DMS 273 (cell line): ENCODE measurements around the gene DENND4C.
"Not testable (repeated sequence)": the region's sequence is repeated elsewhere in the genome, so short reads cannot be mapped to it uniquely, and the experiment has no call there.

Experiments used
- DNase-seq: peaks from one replicate; lab custom pipeline; 2025; ENCODE audit not compliant: unreplicated experiment; lab: John Stamatoyannopoulos, UW

The DENND4C gene

DNA sequence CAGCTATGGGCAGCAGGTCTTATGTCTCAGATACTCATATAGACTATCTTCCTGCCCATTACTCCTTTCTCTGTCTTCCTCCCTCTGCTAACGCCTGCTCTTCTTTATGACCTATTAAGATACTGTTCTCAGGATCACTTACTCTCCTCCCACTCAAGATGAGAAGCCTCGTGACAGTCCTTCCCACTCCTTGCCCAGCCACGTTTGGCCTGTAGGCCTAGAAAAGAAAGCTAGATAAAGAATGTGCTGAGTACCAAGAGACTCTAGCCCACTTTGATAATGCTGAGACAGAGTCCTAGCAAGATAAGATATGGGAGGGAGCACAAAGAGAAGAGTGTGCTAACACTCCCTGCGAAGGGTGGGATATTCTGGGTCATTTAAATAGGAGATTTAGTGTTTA, 6.8 kb upstream of the DENND4C start:
- no peak for DNase-seq

DNA sequence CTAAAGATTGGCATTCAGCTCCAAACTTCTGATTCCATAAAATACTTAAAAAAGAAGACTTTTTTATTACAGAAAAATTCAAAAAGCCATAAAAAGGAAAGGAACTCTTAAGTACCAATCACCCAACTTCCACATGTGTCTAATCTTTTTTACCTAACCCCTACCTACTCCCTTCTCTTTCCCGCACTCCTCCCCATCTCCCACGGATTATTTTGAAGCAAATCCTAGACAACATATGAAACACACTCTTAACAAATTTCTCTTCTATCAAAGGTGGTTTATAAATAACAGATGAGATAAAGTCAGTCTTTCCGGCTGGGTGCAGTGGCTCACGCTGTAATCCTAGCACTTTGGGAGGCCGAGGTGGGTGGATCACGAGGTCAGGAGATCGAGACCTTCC, 5.9 kb upstream of the DENND4C start:
- no peak for DNase-seq

DNA sequence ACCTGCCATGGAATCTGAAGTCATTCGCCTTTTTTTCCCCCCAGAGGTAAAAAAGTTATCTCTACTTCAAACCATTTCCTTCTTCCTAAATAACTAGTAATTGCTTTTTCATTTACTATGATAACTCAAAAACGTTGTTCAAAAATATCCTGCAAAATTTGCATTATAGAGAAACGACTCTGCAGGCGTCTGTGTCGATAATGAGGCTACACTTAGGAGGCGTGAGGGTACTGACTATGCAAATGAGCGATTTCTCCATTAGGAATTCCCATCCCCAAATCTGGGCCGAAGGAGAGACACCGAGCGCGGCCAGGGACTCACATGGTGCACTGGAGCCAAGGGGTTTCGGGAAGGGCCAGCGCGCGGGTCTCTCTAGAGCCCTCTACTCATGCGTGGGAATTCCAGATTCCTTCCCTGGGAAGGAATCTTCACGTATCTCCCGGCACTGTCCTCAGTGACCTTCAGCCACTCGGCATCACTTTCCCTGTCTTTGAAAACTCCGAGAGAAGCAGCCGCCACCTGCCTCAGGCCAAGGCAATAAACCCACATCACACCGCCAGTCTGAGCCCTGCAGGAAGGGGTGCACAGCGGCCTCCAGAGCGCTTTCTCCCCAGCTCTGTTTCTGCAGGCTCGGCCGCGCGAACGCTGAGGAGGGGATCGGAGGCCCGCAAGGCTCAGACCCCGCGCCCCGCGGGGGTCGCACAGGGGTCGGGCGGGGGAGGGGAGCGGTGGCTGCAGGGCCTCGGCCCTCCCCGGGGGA, 718 bp upstream of the DENND4C start:
- DNase-seq: peak; percentile 92

DNA sequence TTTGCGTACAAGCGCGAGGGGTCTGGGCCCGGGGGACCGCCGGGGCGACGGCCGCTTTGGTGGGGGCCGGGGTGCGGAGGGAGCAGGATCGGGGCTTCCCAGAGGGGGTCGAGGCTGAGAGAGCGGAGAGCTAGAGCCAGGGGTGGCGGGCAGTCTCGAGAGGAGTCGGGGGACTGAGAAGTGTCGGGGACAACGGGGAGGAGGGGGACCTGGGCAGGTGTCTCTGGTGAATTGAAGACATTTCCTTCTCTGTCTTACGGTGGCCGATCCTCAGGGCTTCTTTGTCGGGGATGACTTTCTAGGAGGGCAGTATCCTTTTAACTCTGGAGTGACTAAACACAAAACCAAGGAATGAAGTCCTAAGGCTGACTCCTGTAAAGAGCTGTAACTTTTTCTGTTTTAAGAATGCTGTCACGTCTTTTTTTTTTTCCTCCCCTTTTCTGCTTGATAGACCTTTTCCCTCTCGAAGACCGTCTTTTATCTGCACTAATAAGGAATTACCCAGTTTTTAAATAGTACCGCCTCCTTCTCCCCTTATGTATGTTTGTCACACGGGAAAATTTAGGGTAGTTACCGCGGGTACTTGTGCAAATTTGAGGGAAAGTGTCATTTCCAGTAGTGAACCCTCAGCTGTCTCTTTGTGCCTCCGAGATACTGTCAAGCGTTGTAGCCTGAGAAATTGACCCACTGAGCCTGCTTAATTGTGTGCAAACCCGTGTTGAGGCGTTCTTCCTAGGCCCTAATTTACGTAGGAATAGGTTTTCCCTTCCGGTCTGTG, 822 bp downstream of the DENND4C start:
- peak; percentile 54 for DNase-seq

DNA sequence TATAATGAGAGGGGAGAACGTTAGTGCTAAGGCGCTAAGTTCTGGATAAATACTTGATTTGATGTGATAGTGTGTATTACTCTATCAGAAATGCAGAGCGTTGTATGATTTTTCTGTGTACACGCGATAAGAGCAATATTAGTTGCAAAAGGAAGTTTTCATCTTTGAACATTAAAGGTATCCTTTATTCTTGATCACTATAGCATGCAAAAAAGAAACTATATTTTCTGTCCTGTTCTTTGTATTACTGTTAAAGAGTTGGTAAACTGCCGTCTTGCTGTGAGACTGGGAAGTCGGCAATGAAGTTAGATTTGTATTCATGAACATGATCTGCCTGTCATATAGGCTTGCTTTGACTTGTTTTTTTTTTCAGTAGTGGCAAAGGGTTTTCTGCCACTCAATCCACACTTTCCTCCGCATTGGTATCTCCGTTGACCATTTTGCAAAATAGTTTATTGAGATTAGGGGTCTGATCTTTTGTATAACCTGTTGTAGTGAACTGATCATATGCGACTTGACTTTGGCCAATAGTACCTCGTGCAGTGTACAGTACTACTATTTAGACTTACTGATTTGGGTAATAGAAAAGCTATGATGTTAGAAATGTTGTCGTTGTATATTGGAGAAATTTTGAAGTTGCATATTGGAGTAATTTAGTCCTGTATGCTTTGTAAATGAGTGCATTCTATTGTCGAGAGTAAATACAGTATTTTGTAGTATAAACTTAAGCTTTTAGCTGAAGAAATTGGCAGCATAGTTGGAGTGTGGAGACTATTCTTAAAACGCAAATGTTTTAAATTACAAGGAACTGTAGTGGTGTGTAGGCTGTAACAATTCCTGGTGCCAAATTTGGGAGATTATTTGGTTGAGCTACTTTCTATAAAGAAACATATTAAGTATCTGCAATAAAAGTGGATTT, 1.7 kb downstream of the DENND4C start:
- DNase-seq: peak; percentile 55

DNA sequence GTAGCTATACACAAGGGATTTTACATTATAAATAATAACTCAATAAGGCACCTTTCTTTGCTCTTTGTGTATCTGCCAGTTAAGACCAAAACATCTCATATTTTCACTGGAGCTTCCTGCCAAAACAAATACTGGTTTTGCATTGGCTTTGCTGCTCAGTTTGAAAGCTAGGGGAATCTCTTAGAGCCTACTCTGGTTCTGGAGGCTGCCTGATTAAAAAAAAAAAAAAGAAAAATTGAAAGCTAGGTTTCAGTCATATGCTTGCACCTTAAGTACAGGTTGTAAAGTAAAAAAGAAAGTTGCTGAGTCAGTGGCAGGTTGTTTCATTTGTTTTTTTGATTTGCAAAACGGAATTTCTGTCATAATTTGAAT, 2.3 kb downstream of the DENND4C start:
- DNase-seq: peak; percentile 35

DNA sequence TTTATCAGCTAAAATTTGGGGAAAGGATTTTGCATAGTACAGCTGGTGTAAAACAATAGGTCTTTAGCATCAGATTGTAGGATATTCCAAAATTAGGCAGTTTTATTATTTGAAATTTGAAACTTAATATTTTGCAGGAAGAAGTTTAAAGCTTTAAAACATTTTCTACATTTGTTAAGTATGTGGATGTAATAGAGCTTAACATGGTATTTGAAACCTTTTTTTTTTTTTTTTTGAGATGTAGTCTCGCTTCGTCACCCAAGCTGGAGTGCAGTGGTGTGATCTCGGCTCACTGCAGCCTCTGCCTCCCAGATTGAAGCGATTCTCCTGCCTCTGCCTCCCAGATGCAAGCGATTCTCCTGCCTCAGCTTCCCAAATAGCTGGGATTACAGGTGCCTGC, 2.9 kb downstream of the DENND4C start:
- no peak for DNase-seq

DNA sequence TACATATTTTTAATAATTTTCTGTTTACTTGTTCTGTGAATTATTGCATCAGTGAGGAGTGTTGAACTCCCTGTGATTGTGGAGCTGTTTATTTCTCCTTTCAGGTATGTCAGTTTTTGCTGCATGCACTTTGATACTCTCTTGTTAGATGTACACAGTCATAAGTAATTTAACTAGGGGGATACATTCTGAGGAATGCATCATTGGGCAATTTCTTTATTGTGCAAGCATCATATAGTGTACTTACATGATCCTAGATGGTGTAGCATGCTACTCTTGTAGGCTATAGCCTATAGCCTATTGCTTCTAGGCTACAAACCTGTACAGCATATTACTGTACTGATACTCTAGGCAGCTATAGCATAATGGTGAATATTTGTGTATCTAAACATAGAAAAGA, 9.5 kb downstream of the DENND4C start:
- no peak for DNase-seq

DNA sequence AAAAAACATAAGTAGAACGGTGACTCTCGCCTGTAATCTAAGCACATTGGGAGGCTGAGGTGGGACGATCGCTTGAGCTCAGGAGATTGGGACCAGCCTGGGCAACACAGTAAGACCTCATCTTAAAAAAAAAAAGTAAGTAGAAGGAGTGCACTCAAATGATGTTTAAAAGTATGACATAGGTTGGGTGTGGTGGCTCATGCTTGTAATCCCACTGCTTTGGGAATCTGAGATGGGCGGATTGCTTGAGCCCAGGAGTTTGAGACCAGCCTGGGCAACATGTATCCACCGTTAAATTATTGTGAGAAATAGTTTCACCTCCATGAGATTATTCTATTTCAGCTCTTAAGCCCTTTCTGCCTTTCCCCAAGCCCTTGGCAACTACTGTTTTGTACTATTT, 11.2 kb downstream of the DENND4C start:
- DNase-seq: no peak

DNA sequence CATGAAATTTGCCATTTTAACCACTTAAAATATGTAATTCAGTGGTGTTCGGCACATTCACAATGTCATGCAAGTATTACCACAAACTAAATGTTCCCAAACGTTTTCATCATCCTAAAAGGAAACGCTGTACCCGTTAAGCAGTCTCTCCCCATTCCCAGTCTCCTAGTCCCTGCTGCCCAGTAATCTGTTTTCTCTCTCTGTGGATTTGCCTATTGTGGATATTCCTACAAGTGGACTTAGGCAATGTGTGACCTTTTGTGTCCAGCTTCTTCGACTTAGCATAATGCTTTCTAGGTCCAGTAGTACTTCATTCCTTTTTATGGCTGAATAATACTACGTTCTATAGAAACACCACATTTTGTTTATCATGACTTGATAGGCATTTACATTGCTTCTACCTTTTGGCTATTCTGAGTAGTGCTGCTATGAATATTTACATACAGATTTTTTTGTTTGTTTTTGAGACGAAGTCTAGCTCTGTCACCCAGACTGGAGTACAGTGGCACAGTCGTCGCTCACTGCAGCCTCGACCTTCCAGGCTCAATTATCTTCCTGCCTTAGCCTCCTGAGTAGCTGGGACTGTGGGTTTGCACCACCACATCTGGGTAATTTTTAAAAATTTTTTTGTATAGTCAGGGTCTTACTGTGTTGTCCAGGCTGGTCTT, 13.0 kb downstream of the DENND4C start:
- no peak for DNase-seq

DNA sequence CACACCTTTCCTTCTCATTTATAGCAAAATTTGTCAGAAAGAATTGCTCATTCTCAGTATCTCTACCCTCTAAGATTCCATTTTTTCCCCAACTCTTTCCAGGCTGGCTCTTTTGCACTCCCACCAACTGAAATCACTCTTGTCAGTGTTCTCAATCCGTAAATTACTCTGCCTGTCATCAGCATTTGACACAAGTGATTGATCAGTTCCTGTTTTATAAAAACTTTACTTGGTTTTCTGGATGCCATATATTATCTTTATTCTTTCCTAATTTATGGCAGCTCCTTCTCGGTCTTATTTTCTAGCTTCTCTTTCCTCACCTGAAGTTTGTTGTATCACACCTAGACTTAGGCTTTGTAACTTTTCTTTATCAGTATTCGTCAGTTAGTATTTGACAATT, 16.4 kb downstream of the DENND4C start:
- no peak for DNase-seq

DNA sequence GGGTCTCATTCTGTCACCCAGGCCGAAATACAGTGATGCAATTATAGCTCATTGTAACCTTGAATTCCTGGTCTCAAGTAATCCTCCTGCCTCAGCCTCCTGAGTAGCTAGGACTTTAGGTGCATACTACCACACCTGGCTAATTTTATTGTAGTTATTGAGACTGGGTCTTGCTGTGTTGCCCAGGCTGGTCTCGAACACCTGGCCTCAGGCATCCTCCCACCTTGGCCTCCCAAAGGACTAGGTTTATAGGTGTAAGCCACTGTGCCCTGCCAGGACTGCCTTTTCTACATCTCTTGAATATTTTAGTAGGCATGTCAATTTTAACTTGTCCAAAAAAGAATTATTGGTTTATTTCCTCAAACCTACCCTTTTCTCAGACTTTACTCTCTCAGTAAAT, 16.9 kb downstream of the DENND4C start:
- DNase-seq: no peak

DNA sequence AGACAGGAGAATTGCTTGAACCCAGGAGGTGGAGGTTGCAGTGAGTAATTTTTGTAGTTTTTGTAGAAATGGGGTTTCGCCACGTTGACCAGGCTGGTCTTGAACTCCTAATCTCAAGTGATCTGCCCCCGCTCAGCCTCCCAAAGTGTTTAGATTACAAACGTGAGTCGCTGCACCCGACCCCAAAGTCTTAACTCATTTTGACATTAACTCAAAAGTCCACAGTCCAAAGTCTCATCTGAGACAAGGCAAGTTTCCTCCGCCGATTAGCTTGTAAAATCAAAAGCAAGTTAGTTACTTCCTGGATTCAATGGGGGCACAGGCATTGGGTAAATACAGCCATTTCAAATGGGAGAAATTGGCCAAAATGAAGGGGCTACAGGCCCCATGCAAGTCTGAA, 19.9 kb downstream of the DENND4C start:
- DNase-seq: not testable (repeated sequence)

DNA sequence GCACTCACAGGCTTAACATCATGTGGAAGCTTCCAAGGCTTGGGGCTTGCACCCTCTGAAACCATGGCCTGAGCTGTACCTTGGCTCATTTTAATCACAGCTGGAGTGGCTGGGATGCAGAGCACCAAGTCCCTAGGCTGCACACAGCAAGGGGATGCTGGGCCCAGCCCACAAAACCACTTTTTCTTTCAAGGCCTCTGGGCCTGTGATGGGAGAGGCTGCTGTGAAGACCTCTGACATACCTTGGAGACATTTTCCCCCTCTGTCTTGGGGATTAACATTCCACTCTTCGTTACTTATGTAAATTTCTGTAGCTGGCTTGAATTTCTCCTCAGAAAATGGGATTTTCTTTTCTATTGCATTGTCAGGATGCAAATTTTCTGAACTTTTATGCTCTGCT, 20.7 kb downstream of the DENND4C start:
- not testable (repeated sequence) for DNase-seq

DNA sequence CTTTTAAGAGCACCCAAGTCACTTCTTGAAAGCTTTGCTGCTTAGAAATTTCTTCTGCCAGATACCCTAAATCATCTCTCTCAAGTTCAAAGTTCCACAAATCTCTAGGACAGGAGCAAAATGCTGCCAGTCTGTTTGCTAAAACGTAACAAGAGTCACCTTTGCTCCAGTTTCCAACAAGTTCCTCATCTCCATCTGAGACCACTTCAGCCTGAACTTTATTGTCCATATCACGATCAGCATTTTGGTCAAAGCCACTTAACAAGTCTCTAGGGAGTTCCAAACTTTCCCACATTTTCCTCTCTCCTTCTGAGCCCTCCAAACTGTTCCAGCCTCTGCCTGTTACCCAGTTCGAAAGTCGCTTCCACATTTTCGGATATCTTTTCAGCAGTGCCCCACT, 21.1 kb downstream of the DENND4C start:
- DNase-seq: not testable (repeated sequence)

DNA sequence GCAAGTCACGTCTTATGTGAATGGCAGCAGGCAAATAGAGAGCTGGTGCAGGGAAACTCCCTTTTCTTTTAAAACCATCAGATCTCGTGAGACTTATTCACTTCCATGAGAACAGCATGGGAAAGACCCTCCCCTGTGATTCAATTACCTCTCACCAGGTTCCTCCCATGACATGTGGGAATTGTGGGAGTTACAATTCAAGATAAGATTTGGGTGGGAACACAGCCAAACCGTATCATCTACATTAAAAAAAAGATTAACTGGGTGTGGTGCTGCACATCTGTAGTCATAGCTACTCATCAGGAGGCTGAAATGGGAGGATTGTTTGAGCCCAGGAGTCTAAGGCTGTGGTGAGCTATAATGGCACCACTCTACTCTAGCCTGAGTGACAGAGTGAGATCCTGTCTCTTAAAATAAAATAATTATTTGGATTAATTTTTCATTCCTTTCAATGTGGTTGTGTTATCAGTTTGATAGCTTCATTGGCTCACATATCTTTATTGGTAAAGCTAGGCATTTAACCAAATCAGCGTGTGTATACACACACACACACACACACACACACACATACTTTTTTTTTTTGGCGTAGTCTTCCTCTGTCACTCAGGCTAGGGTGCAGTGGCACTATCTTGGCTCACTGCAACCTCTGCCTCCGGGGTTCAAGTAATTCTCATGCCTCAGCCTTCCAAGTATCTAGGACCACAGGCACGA, 21.8 kb downstream of the DENND4C start:
- DNase-seq: peak; percentile 21

DNA sequence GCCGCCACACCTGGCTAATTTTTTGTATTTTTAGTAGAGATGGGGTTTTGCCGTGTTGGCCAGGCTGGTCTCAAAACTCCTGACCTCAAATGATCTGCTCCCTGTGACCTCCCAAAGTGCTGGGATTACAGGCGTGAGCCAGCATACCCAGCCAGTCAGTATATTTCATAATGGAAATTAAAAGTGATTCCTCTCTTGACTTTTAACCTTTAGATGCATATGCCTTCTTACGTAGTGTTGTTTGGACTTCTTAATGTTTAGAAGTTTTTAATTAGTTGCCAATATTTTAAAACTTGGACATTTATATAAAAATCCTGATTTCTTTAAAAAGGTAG, 22.4 kb downstream of the DENND4C start:
- no peak for DNase-seq

DNA sequence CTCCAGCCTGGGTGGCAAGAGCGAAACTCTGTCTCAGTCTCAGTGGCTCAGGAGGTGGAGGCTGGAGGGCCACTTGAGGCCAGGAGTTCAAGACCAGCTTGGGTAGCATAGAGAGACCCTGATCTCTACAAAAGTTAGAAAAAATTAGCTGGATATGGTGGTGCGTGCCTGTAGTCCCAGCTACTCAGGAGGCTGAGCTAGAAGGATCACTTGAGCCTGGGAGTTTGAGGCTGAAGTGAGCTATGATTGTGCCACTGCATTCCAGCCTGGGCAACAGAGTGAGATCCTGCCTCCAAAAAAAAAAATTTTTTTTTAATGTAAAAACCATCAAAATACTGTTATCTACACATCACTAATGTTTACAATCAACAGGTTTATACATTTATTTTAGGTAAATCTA, 24.6 kb downstream of the DENND4C start:
- no peak for DNase-seq

DNA sequence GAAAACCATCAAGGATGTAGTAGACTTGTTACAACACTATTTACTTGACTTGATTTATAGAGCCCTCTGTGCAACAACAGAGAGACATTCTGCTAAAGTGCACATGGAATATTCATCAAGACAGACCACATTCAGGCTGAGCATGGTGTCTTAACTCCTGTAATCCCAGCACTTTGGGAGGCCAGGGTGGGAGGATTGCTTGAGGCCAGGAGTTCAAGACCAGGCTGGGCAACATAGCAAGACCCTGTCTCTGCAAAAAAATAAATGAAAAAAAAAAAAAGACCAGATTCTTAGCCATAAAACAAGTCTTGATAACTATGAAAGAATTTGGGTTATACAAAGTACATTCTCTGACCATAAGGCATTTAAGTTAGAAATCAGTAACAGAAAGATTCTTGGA, 25.3 kb downstream of the DENND4C start:
- no peak for DNase-seq

DNA sequence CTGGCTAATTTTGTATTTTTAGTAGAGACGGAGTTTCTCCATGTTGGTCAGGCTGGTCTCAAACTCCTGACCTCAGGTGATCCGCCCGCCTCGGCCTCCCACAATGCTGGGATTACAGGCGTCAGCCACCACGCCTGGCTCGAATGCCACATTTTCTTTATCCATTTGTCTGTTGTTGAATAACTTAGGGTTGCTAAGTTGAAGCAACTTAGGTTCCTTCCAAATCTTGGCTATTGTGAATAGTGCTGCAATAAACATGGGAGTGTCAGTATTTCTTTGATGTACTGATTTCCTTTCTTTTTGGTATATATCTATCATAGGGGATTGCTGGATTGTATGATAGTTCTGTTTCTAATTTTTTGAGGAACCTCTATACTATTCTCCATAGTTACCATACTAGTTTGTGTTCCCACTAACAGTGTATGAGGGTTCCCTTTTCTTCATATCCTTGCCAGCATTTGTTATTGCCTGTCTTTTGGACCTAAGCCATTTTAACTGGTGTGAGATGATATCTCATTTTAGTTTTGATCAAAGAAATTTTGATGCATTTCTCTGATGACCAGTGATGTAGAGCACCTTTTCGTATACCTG, 29.3 kb downstream of the DENND4C start:
- DNase-seq: not testable (repeated sequence)
